Uterine smooth muscle cell (primary cell): ENCODE results near the gene MZT2A. TPM values are rescaled to one million over a fixed set of nuclear protein-coding genes. Genes with fewer than 3 reads are reported as not detected.

Source experiments
- total RNA-seq: library from RNA; depleted of rRNA; stranded (reverse); fragments of >200 nt; gene quantifications from 2 replicates; pipeline ENCODE4 v1.2.3, GENCODE V29; 2014

Gene MZT2A
- total RNA-seq, result 71.1 and 123 TPM in 2 replicates

GRCh38 chr2:131492015-131492417, at the start of gene MZT2A:
MZT2A (minus strand) TSS chr2:131492397; CDS start chr2:131492376, 21 bp downstream.

GRCh38 chr2:131527131-131528001, 35.2 kb upstream of the MZT2A start, which contains the start of gene CCDC74A:
CCDC74A (plus strand) TSS chr2:131527888; CDS start chr2:131527971, 83 bp downstream.

GRCh38 chr2:131475831-131476230, 16.4 kb downstream of the MZT2A start, which contains the start of gene TUBA3D:
TUBA3D (plus strand) TSS chr2:131476119; CDS start chr2:131476200, 81 bp downstream.

Other genes with a start within 250 kb of the MZT2A start
- gene RAB6D, start 128.2 kb downstream of the MZT2A start, total RNA-seq, result not detected in 2 replicates
- gene TUBA3D, start 16.3 kb downstream of the MZT2A start, total RNA-seq, result not detected in 2 replicates
- 11.9 and 12.4 TPM in 2 replicates for gene CCDC74A, start 35.5 kb upstream of the MZT2A start, total RNA-seq